Fibroblast of gingiva (primary cell): Measurements from ENCODE around the gene ABHD4.
"Not testable (repeated sequence)": the region's sequence is repeated elsewhere in the genome, so short reads cannot be mapped to it uniquely, and the experiment has no call there.

ENCODE experiments used
- DNase-seq: peaks from one replicate; pipeline ENCODE4 v3.0.0-alpha.2; 2011; ENCODE audit warnings: low read depth

ABHD4 gene

DNA sequence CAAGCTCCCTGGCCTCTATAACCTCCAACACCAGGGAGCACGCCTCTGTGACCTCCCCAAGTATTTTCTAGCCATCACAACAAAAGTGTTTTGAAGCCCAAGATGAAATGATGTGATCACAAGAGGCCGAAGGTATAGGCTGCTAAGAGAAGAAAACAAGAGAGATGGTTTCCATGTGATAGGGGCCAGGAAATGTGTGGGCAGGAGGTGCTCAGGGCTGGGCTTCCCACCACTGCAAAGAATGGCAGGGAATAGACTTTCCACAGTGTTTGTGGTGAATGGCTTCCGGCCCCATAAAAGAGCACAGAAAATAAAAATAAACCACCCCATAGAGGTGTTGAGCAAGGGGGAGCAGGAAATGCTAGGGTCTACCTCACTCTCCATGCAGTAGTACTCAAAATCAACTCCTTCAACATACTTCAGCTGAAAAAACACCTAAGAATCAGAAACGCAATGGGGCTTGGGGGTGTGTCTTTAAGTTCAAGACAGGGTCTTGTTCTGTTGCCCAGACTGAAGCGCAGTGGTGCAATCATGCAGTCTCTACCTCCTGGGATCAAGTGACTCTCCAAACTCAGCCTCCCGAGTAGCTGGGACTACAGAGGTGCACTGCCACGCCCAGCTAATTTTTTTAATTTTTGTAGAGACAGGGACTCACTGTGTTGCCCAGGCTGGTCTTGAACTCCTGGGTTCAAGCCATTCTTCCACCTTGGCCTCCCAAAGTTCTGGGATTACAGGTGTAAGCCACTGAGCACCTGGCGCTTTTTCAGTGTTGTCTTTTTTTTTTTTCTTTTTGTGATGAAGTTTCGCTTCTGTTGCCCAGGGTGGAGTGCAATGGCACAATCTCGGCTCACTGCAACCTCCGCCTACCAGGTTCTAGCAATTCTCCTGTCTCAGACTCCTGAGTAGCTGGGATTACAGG is 36.2 kb upstream of the ABHD4 start:
- DNase-seq, result no peak

DNA sequence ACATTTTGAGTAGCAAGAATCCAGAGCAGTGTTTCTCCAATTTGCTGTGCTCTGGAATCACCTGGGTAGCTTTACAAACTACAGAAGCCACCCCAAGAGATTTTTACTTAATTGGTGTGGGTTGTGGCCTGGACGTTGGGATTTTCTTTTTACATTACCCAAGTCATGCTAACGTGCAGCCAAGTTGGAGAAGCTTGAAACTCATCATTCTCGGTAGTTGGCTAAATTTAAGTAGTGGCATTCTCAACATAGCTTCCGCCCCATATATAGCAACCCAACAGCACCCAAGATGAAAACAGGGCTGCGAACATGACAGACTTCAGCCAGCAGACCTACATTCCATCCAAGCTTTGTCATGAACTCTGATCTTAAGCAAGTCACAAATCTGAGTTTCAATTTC is 34.1 kb upstream of the ABHD4 start:
- DNase-seq, result no peak

DNA sequence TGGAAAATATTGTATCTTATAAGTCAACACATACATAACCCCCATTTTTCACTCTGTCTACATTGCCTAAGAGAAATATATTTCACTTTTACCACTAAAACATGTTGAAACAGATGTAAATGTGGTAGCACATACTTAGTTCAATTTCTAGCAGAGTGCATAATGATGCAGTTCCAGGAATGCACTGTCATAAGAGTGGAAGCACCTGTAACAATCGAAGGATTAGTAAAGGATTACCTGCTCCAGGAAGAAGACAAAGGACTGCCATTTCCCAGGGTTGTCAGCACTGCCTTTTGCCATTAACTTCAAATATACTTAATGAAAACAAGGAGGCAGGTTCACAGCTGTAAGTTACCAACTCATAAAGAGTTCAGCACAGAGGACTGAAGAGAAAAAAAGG is 33.6 kb upstream of the ABHD4 start:
- no peak for DNase-seq

DNA sequence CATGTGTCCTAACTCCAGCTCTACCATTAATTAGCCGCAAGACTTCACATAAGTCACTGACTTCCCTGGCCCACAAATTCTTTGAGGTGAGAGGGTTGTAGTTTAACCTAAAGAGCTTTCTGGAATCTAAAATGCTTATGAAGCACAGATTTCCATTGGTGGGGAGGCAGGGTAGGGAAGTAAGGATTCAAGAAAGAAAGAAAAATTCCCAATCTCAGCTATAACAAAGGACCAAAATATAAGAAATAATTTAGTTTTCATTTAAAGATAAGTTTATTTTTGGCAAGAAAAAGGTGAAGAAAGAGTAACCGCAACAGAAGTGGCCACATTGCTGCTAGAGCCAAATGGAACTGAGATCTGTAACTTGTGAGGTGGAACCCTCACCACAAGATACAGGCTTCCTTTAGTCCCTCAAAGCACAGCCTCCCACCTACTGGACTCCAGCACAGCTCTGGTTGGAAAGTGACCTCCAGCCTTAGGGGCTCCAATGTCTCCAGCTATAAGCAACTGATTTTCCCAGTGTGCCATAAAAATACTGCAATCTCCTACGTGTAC is 32.6 kb upstream of the ABHD4 start:
- no peak for DNase-seq

DNA sequence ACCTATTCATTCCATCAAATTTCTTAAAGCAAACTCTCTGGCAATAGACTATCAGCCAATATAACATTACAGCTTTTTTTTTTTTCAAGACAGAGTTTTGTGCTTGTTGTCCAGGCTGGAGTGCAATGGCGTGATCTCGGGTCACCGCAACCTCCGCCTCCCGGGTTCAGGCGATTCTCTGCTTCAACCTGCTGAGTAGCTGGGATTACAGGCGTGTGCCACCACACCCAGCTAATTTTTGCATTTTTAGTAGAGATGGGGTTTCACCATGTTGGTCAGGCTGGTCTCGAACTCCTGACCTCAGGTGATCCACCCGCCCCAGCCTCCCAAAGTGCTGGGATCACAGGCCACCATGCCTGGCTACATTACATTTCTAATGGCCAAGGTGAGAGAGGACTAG is 31.8 kb upstream of the ABHD4 start:
- not testable (repeated sequence) for DNase-seq

DNA sequence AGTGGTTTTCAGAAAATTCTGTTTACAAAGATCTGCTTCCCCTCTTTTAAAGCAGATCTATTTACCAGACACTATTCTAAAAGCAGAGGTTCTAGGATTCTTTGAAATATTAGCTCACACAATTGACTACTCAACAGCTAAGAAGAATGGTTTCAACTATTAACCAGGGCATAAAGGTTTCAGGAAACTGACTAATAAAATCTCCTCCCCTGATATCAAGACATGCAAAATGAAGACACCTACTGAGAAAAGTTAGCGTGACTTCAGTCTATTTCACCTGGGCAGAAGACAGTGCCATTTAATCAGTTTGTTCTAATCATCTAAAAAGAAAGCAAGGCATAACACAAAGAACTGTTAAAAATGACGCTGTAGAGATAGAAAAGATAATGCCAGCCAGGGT is 31.3 kb upstream of the ABHD4 start:
- DNase-seq, result no peak

DNA sequence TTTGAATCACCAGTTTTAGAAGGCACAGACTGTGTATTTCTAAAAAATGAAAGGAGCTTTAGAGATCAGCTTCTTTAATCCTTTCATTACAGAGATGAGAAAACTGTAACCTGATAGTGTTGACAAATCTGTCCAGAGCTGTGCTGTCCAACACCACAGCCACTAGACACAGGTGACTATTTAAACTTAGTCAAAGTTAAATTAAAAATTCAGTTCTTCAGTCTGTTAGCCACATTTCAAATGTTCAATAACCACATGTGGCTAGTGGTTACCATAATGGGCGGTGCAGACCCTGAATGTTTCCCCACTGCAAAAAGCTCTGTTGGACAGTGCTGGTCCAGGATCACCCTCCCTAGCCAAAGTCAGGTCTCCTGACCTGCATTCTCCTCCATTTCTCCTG is 30.7 kb upstream of the ABHD4 start:
- no peak for DNase-seq

DNA sequence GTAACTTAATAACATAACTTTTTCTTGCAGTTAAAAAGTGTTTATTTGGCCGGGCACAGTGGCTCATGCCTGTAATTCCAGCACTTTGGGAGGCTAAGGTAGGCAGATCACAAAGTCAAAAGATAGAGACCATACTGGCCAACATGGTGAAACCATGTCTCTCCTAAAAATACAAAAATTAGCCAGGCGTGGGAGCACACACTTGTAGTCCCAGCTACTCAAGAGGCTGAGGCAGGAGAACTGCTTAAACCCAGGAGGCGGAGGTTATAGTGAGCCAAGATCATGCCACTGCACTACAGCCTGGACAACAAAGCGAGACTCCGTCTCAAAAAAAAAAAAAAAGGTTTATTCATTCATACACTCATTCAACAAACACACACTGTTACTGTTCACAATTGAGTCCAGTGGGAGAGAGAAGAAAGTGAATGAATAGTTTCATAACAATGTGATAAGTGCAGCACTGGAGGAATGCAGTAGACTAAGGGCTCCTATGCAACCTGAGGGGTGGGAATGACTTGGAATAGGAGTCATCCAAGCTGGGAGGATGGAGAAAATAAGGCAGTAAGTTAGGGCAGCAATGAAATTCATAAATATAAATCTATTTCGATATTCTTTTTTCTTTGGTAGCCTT is 28.9 kb upstream of the ABHD4 start:
- DNase-seq, result no peak

DNA sequence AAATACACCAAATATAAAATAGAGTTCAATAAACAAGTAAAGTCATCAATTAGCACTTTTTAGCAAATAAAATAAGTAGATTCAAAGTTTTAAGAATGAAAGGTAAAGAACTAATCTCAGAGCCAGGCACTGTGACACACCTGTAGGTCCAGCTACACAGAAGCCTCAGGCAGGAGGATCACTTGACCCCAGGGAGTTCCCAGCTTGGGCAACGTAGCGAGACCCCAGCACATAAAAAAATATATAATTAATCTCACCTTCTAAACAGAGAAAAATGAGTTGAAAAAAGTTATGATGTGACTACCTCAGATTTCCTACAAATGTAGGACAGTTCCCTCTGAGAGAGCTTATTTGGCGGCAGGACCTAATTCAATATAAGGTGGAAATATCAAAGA is 28.4 kb upstream of the ABHD4 start:
- no peak for DNase-seq

DNA sequence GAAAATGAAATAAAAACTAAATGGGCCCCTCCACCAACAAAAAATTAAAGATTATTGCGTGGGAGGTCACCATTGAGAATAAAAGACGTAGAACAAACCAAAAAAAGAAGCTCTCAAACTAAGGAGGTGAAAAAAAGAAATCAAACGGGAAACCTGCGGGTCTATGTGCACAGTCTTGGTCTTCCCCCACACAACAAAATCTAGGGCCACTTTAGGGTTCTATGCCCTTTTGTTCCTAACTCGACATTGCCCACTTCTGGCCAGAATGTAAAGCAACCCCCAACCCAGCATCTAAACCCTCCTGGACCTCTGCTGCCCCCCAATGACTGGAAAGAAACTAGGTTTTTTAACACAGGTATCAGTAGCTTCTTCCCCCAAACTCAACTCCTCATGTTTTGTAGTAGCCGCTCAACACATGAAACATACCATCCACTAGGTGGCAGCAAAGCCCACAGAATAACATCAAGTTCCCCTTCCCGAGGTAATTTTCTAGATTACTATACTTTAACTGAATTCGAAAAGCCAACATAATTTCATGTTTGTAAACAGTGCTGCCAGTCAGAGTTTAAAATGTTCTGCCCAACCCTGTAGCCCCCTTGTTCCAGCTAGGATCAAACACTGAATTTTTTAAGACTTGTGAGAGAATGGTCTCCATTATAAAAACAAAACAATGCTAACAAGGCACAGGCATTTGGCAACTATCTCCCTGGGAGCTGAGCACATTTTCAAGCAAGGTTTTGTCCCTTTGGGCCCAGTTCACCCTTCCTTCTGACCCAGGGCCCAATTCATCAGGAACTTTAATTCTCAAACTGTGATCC is 27.8 kb upstream of the ABHD4 start:
- peak; percentile 66 for DNase-seq

DNA sequence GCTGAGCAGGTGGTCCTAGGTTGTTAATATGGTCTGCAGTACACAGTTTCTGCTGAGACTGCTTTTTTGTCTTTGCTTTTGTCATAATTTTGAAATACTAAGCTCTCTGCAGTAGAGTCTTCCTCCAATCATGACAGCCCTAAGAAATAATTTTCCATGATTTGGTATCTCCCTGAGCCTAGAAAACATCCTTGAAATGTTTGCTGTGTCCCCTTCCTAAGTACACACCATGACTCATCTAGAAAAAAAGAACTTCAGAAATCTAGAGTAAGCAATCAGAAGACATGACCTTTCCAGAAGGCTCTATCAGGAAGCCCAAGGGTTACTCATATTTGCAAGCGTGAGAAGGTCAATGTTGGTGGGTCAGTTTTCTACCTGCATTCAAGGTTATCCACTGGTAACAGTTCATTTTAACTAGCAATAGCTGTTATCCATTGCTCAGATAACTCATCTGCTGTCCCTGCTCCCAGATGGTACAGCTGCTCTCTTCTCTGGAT is 25.5 kb upstream of the ABHD4 start:
- peak; percentile 63 for DNase-seq

DNA sequence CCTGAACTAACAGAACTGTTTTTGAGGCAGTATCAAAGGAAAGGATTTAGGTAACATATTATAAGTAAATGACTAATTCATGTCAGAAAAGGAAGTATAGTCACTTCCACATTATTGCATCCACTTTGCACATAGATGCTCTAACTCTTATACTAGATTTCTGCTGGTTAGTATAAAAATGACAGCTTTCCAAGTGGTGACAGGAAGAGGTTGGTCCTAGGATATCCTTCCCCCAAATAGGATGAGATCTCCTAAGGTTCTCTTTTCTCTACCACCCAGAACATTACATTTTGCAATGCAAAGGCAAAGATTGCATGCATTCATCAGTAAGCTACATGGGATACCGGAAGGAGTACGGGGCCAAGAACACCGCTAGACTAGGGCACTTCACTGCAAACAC is 24.3 kb upstream of the ABHD4 start:
- no peak for DNase-seq

DNA sequence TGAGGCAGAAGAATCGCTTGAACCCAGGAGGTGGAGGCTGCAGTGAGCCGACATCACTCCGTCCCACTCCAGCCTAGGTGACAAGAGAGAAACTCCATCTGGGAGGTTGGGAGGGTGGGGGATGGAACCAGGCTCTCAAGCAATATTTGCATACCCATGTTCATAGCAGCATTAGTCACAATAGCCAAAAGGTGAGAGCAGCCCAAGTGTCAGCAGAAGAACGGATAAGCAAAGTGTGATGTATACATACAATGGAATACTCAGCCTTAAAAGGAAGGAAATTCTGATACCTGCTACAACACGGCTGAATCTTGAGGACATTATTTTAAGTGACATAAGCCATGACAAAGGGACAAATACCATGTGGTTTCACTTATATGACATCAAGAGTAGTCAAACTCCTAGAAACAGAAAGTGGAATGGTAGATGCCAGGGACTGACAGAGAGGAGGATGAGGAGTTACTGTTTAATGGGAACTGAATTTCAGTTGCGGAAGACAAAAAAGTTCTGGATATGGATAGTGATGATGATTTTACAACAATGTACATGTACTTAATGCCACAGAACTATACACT is 20.7 kb upstream of the ABHD4 start:
- no peak for DNase-seq

DNA sequence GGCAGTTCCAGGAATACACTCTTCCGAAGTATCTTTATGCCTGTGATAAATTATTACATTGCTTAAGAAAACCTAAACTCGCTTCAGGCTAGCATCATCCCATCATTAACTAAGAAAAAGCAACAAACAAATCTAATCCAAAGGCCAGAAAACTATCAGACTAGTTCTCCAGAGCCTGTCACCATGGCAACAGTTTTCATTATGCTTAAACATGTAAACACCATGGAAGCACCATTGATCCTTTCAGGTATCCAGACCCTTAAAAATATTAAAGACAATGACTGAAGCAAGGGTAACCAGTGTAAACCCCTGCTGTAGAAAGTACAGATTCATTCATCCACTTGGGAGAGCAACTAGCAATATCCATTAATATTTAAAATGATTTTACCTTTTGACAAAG is 18.9 kb upstream of the ABHD4 start:
- peak; percentile 23 for DNase-seq

DNA sequence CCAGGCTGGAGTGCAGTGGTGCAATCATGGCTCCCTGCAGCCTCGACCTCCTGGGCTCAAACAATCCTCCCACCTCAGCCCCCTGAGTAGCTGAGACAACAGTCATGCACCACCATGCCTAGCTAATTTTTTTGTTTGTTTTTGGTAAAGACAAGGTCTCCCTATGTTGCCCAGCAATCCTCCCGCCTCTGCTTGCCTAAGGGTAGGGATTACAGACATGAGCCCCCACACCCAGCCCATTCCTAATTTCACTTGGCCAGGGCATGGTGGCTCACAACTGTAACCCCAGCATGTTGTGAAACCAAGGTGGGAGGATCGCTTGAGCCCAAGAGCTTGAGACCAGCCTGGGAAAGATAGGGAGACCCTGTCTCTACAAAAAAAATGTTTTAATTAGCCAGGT is 18.2 kb upstream of the ABHD4 start:
- no peak for DNase-seq

DNA sequence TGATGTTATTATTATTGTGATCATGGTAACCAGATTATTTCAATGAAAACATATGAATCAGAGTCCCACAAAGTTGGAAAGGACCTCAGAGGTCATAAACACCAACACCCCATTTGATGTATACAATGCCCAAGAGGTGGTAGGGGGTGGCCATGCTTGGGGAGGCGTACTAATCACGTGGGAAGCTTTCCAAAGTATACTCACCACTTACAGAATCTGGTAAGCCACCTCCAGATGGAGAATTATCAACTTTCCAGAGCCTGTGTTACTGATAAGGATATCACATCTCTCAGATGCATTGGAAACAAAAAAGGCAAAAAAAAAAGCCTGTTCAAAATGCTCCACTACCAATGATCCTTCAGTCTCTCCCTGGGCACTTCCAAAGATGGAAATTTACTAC is 17.5 kb upstream of the ABHD4 start:
- no peak for DNase-seq

DNA sequence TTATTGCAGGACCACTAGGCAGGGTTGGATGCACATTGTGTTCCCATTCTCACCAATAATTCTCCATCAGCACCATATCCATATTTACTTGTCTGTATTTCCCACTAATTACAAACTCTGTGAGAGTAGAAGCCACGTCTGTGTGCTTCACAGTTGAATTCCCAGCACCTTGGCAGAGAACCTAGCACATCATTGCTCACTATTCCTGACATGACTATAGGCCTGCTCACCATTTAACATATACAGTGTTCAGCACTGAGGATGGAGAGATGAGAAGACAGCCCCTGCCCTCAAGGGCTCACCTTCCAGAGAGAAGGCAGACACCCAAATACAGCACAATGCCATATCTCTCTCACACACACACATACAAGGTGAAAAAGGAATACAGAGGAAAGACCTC is 14.1 kb upstream of the ABHD4 start:
- DNase-seq, result no peak

DNA sequence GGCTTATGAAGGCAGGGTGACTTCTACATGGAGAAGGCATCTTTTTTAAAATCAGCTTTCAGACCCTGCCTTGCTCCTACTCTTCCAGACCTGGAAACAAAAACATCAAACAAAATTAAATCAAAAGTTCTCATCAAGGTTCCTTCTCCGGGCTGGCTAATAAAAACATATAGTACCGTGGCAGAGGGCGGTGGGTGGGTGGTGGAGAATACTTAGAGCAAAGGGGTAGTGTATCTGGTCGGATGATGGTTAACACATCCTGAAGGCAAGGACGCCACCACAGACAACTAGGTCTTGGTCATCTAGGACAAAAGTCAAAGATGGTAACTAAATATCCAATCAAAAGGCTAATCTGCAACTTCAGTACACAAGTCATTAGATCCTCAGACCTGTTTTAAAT is 10.9 kb upstream of the ABHD4 start:
- DNase-seq, result no peak

DNA sequence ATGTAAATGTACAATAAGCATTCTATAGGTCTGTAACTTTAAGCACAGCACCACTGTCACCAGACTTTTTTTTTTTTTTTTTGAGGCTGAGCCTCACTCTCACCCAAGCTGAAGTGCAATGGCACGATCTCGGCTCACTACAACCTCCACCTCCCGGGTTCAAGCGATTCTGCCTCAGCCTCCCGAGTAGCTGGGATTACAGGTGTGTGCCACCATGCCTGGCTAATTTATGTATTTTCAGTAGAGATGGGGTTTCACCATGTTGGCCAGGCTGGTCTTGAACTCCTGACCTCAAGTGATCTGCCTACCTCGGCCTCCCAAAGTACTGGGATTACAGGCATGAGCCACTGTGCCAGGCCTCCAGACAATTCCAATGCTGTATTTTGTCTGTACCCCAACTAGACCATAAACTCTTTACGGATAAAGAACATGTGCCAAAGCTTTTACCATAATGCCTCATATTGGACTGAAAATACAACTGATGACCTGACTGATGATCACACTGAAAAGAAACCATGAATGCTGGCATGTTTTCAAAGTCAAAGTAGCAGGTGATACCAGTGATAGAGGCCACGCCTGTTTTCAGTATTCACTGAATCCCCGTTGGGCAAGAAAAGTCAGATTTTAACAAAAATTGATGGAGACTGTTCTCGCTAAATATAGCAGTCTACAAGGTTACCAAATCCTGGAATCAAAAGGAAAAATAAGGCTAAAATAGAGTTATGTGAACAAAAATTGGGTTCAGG is 10.2 kb upstream of the ABHD4 start:
- not testable (repeated sequence) for DNase-seq

DNA sequence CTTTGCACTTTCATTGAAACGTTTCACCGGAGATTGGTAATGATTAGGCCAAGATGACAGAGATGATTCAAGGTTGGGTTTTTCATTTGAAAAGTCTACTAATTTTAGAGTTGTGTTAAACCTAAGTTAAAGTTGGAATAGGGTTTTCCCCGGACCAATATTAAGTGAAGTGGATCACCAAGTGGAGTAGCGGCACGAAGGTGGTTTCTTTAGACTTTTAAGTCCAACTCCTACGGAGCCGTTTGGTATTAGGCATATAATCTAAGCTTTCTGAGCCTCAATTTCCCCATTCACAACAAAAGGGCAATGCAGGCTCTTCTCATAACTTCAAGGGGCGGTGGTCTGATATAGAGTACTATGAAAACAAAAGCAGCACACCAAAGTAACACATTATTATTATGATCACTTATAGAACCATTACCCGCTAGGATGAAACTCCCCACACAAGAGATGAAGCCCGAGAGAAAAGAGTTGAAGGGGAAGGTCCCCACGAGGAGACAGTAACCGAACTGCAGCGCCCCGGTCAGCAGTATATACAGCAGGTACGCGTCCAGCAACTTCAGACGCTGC is 9.5 kb upstream of the ABHD4 start:
- no peak for DNase-seq
